ENCODE measurements around the gene SLC16A8.

DNA sequence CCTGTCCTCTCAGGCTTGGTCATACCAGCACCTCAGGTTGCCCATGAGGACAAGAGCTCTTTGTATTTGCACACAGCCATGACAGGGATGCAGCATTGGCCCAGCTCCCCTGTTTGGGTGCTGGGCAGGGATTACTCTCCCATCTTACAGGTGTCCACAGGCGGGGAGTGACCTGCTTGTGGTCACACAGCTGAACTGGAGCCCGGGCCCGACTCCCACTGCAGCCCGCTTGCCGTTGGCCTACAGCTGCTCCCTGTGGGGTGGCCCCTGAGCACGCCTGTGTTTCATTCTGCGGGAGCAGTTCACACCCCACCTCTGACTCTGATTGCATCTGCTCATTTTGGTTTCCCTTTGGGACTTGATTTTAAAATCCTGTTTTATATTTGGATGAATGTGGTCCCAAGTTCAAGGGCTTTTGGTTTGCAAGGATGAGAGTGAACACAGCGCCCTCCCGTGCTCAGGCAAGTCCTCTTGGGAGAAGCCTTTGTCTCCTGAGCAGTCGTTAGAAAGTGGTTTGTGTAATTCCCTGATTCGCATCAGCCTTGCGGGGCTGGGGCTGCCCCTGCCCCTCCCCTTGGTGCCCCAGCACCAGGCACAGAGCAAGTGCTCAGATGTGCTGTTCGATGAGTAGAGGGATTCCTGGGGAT, 17.5 kb downstream of the SLC16A8 start:
- TF ChIP-seq, protein P1, sequence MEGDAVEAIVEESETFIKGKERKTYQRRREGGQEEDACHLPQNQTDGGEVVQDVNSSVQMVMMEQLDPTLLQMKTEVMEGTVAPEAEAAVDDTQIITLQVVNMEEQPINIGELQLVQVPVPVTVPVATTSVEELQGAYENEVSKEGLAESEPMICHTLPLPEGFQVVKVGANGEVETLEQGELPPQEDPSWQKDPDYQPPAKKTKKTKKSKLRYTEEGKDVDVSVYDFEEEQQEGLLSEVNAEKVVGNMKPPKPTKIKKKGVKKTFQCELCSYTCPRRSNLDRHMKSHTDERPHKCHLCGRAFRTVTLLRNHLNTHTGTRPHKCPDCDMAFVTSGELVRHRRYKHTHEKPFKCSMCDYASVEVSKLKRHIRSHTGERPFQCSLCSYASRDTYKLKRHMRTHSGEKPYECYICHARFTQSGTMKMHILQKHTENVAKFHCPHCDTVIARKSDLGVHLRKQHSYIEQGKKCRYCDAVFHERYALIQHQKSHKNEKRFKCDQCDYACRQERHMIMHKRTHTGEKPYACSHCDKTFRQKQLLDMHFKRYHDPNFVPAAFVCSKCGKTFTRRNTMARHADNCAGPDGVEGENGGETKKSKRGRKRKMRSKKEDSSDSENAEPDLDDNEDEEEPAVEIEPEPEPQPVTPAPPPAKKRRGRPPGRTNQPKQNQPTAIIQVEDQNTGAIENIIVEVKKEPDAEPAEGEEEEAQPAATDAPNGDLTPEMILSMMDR (IDR thresholded peaks at IDR 0.05) = no peak
- no peak for TF ChIP-seq POLR2A (IDR thresholded peaks at IDR 0.05; ENCODE audit: low read depth)

All from esophagus muscularis mucosa (tissue), 3 donors.